H9 (cell line): ENCODE measurements around the gene PSMD8. TPM values are rescaled to one million over a fixed set of nuclear protein-coding genes. Genes with fewer than 3 reads are reported as not detected.

Experiments used
- DNase-seq: peaks from one replicate; pipeline ENCODE4 v3.0.0-alpha.2; 2017
- H2AFZ ChIP-seq: one replicate; pipeline ENCODE4 v1.6.1; 2013; ENCODE audit warnings: mild to moderate bottlenecking, low read length, control low read depth, moderate library complexity
- H2AK5ac ChIP-seq: 2 replicates; pipeline ENCODE4 v1.6.1; 2013; ENCODE audit warnings: low read length, control low read depth, mixed read lengths; ENCODE audit not compliant: insufficient read length
- H2BK120ac ChIP-seq: one replicate; pipeline ENCODE4 v1.6.1; 2013; ENCODE audit warnings: low read depth, mild to moderate bottlenecking, low read length, control low read depth, inconsistent platforms; ENCODE audit not compliant: poor library complexity, severe bottlenecking
- H2BK12ac ChIP-seq: 2 replicates; pipeline ENCODE4 v1.6.1; 2013; ENCODE audit warnings: low read length, control low read depth, mixed read lengths, low read depth; ENCODE audit not compliant: insufficient read length
- H2BK15ac ChIP-seq: 2 replicates; pipeline ENCODE4 v1.6.1; 2013; ENCODE audit warnings: low read depth, low read length, control low read depth
- H2BK20ac ChIP-seq: one replicate; pipeline ENCODE4 v1.6.1; 2013; ENCODE audit warnings: low read depth, mild to moderate bottlenecking, low read length, control low read depth, inconsistent platforms; ENCODE audit not compliant: poor library complexity, severe bottlenecking
- H2BK5ac ChIP-seq: 2 replicates; pipeline ENCODE4 v1.6.1; 2013; ENCODE audit warnings: low read length, control low read depth, mixed read lengths; ENCODE audit not compliant: insufficient read length
- H3K14ac ChIP-seq: 2 replicates; pipeline ENCODE4 v1.6.1; 2013; ENCODE audit warnings: low read length, control low read depth; ENCODE audit not compliant: insufficient read depth
- H3K18ac ChIP-seq: 2 replicates; pipeline ENCODE4 v1.6.1; 2013; ENCODE audit warnings: low read depth, mild to moderate bottlenecking, mixed read lengths, low read length, control low read depth; ENCODE audit not compliant: insufficient read length
- H3K23ac ChIP-seq: 2 replicates; pipeline ENCODE4 v1.6.1; 2013; ENCODE audit warnings: low read length, control low read depth, mixed read lengths, low read depth; ENCODE audit not compliant: insufficient read length
- H3K23me2 ChIP-seq: 2 replicates; pipeline ENCODE4 v1.6.1; 2013; ENCODE audit warnings: low read depth, mild to moderate bottlenecking, mixed read lengths, low read length, control low read depth; ENCODE audit not compliant: insufficient read length, poor library complexity, severe bottlenecking
- H3K27ac ChIP-seq: 2 replicates; pipeline ENCODE4 v1.5.1; 2013; ENCODE audit warnings: low read length, control low read depth, mixed read lengths, low read depth; ENCODE audit not compliant: insufficient read length
- H3K27me3 ChIP-seq: 2 replicates; pipeline ENCODE4 v1.6.1; 2013; ENCODE audit warnings: low read length, control low read depth, inconsistent platforms; ENCODE audit not compliant: insufficient read depth
- H3K4ac ChIP-seq: 2 replicates; pipeline ENCODE4 v1.6.1; 2013; ENCODE audit warnings: low read depth, mild to moderate bottlenecking, control low read depth, inconsistent platforms, low read length, moderate library complexity
- H3K4me1 ChIP-seq: 2 replicates; pipeline ENCODE4 v1.6.1; 2013; ENCODE audit warnings: low read length, control low read depth, inconsistent platforms; ENCODE audit not compliant: insufficient read depth
- H3K4me2 ChIP-seq: 2 replicates; pipeline ENCODE4 v1.6.1; 2013; ENCODE audit warnings: low read length, control low read depth, mixed read lengths; ENCODE audit not compliant: insufficient read length, insufficient read depth
- H3K56ac ChIP-seq: 2 replicates; pipeline ENCODE4 v1.6.1; 2013; ENCODE audit warnings: low read depth, mild to moderate bottlenecking, mixed read lengths, low read length, control low read depth; ENCODE audit not compliant: insufficient read length
- H3K79me1 ChIP-seq: 2 replicates; pipeline ENCODE4 v1.6.1; 2013; ENCODE audit warnings: low read depth, mild to moderate bottlenecking, moderate library complexity, low read length, control low read depth, inconsistent platforms; ENCODE audit not compliant: insufficient read depth, poor library complexity, severe bottlenecking
- H3K79me2 ChIP-seq: 2 replicates; pipeline ENCODE4 v1.6.1; 2013; ENCODE audit warnings: low read length, control low read depth, inconsistent platforms; ENCODE audit not compliant: insufficient read depth
- H3K9ac ChIP-seq: 2 replicates; pipeline ENCODE4 v1.6.1; 2013; ENCODE audit warnings: low read length, control low read depth, mixed read lengths; ENCODE audit not compliant: insufficient read length; ENCODE audit errors: extremely low read depth
- H3K9me3 ChIP-seq: one replicate; pipeline ENCODE4 v1.6.1; 2013; ENCODE audit warnings: low read depth, low read length, inconsistent platforms; ENCODE audit not compliant: control insufficient read depth
- H3T11ph ChIP-seq: one replicate; pipeline ENCODE4 v1.6.1; 2013; ENCODE audit warnings: mild to moderate bottlenecking, low read length, control low read depth, inconsistent platforms
- H4K20me1 ChIP-seq: one replicate; pipeline ENCODE4 v1.6.1; 2013; ENCODE audit not compliant: control insufficient read depth, insufficient read length, insufficient read depth
- H4K5ac ChIP-seq: 2 replicates; pipeline ENCODE4 v1.6.1; 2013; ENCODE audit warnings: low read depth, mild to moderate bottlenecking, mixed read lengths, low read length, control low read depth; ENCODE audit not compliant: insufficient read length
- H4K8ac ChIP-seq: replicated peaks from 2 replicates; pipeline ENCODE4 v1.6.1; 2013; ENCODE audit warnings: low read length, control low read depth, mixed read lengths, low read depth; ENCODE audit not compliant: insufficient read length
- H4K91ac ChIP-seq: 2 replicates; pipeline ENCODE4 v1.6.1; 2013; ENCODE audit warnings: low read depth, mild to moderate bottlenecking, moderate library complexity, mixed read lengths, low read length, control low read depth; ENCODE audit not compliant: insufficient read length
- H3K27ac Mint-ChIP-seq, 3 experiments: 2 replicates in 2 of 3; 3 replicates in 1 of 3; pipeline ENCODE4 v1.8.0; 2020 to 2021; ENCODE audit warnings: mixed read lengths in 3 of 3, mild to moderate bottlenecking in 1 of 3, moderate library complexity in 1 of 3
- H3K27me3 Mint-ChIP-seq: 2 replicates; pipeline ENCODE4 v1.8.0; 2021; ENCODE audit warnings: low read depth, mild to moderate bottlenecking, moderate library complexity, mixed read lengths
- H3K36me3 Mint-ChIP-seq, 3 experiments: 2 replicates in 2 of 3; 3 replicates in 1 of 3; pipeline ENCODE4 v1.8.0; 2020 to 2021; ENCODE audit warnings: low read depth in 3 of 3, mixed read lengths in 3 of 3; ENCODE audit not compliant: insufficient read depth in 1 of 3
- H3K4me1 Mint-ChIP-seq, 2 experiments: 2 replicates each; pipeline ENCODE4 v1.8.0; 2020; ENCODE audit warnings: mixed read lengths in 2 of 2
- H3K4me3 Mint-ChIP-seq, 2 experiments: 2 replicates in 1 of 2; 3 replicates in 1 of 2; pipeline ENCODE4 v1.8.0; 2020 to 2021; ENCODE audit warnings: mild to moderate bottlenecking in 2 of 2, mixed read lengths in 2 of 2, moderate library complexity in 1 of 2
- H3K9me3 Mint-ChIP-seq, 2 experiments: 2 replicates in 1 of 2; 3 replicates in 1 of 2; pipeline ENCODE4 v1.8.0; 2020; ENCODE audit warnings: mild to moderate bottlenecking in 2 of 2, mixed read lengths in 2 of 2, moderate library complexity in 1 of 2
- CTCF ChIP-seq: fragments of 200-600 bp; sonication (generic); conservative IDR thresholded peaks from 3 replicates; pipeline ENCODE4 v1.8.0; 2021; ENCODE audit warnings: antibody characterized with exemption, mild to moderate bottlenecking
- WGBS: extraction: QIAGEN DNeasy Blood & Tissue Kit; methylation state at CpG from one replicate; pipeline ENCODE4 v1.1.7; 2013; ENCODE audit warnings: missing lambda C conversion rate, low lambda C conversion rate, mixed read lengths; ENCODE audit not compliant: insufficient read length; ENCODE audit errors: extremely low coverage; 5-methylcytosine and 5-hydroxymethylcytosine counted together
- total RNA-seq: library from RNA; stranded (reverse); gene quantifications from 2 replicates; pipeline ENCODE4 v1.2.1, GENCODE V29; 2021

PSMD8 gene
- total RNA-seq, 1 experiment from 2014 or later = 189 TPM

GRCh38 chr19:38336638-38337359 lies 37.6 kb upstream of the PSMD8 start:
- peak overlapping the region; percentile 97 for H3K4me2 ChIP-seq
- H2BK120ac ChIP-seq = no peak overlapping the region
- H3K27ac ChIP-seq = no peak overlapping the region
- no peaks in the 10 kb centered on the region for H3K79me2 ChIP-seq
- H2BK12ac ChIP-seq = no peak overlapping the region
- no peak overlapping the region for H2BK20ac ChIP-seq
- no peak overlapping the region for H3K23ac ChIP-seq
- no peaks in the 10 kb centered on the region; the same call in none of the 2 replicates for H3K27me3 Mint-ChIP-seq
- no peak overlapping the region for H2BK15ac ChIP-seq
- no peaks in the 10 kb centered on the region for H3K27me3 ChIP-seq
- no peak overlapping the region for H3K18ac ChIP-seq
- H3K14ac ChIP-seq = no peak overlapping the region
- H3K9me3 ChIP-seq = no peaks in the 10 kb centered on the region
- H2AK5ac ChIP-seq = no peak overlapping the region
- no peak overlapping the region for H2BK5ac ChIP-seq
- H2AFZ ChIP-seq = peak overlapping the region; percentile 22
- H3K4ac ChIP-seq = no peak overlapping the region
- no peaks in the 10 kb centered on the region for H4K20me1 ChIP-seq
- H3K27ac Mint-ChIP-seq = peak overlapping the region; percentile 72 to 92 (median 88); a peak in 6 of 7 replicates
- H3K4me1 ChIP-seq = peaks cover 3% of the 10 kb centered on the region; the same call in 1 of the 2 replicates
- no peak overlapping the region for H3T11ph ChIP-seq
- WGBS = no CpG with 5 or more reads among the region's 41 CpGs
- peak overlapping the region; percentile 34 for H3K9ac ChIP-seq
- H3K4me3 Mint-ChIP-seq = peak overlapping the region; percentile 87 to 96
- no peak overlapping the region for H4K91ac ChIP-seq
- peaks cover 13% of the 10 kb centered on the region for H3K23me2 ChIP-seq
- H4K8ac ChIP-seq = no peak overlapping the region
- H3K79me1 ChIP-seq = no peaks in the 10 kb centered on the region
- no peaks in the 10 kb centered on the region; a peak in 1 of 7 replicates for H3K36me3 Mint-ChIP-seq
- DNase-seq = peak; percentile 97
- no peak for TF ChIP-seq CTCF
- no peaks in the 10 kb centered on the region for H3K9me3 Mint-ChIP-seq
- no peak overlapping the region for H4K5ac ChIP-seq
- no peak overlapping the region for H3K56ac ChIP-seq
- H3K4me1 Mint-ChIP-seq = peaks cover 12 to 14% of the 10 kb centered on the region in 2 experiments
